SU-DHL-6 (cell line): Measurements from ENCODE around the gene NSDHL.

Experiments
- H2AFZ ChIP-seq: fragments of 200-600 bp; sonication (generic); 2 replicates; pipeline ENCODE4 v1.6.1; 2014; ENCODE audit warnings: low read depth, mild to moderate bottlenecking, moderate library complexity, mixed read lengths, antibody characterized with exemption, low read length; ENCODE audit not compliant: severe bottlenecking
- H3F3A ChIP-seq: fragments of 200-600 bp; shearing (Covaris generic); 2 replicates; pipeline ENCODE4 v1.6.0; 2016; ENCODE audit warnings: antibody characterized with exemption, mild to moderate bottlenecking; ENCODE audit not compliant: insufficient read depth
- H3K27ac ChIP-seq: fragments of 200-600 bp; sonication (generic); 2 replicates; pipeline ENCODE4 v1.5.1; 2016; ENCODE audit warnings: low read depth, mild to moderate bottlenecking, low read length, moderate library complexity, mixed read lengths
- H3K27me3 ChIP-seq: fragments of 200-600 bp; sonication (generic), shearing (Covaris generic); 2 replicates; pipeline ENCODE4 v1.6.0; 2014; ENCODE audit warnings: mild to moderate bottlenecking, low read length
- H3K36me3 ChIP-seq: fragments of 200-600 bp; sonication (generic); 2 replicates; pipeline ENCODE4 v1.6.1; 2014; ENCODE audit warnings: mild to moderate bottlenecking, low read length, mixed read lengths
- H3K4me2 ChIP-seq: fragments of 300-600, 200-600 bp; shearing (Covaris generic), sonication (generic); 2 replicates; pipeline ENCODE4 v1.6.0; 2014; ENCODE audit warnings: low read length, low read depth, mild to moderate bottlenecking; ENCODE audit not compliant: poor library complexity, severe bottlenecking
- H3K4me3 ChIP-seq: fragments of 200-600 bp; sonication (generic); 2 replicates; pipeline ENCODE4 v1.5.1; 2014; ENCODE audit warnings: antibody characterized with exemption, low read length, mild to moderate bottlenecking, mixed read lengths; ENCODE audit not compliant: insufficient read depth, poor library complexity, severe bottlenecking
- H3K79me2 ChIP-seq: fragments of 200-600 bp; sonication (generic); 2 replicates; pipeline ENCODE4 v1.6.1; 2014; ENCODE audit warnings: mild to moderate bottlenecking, low read length, moderate library complexity; ENCODE audit not compliant: insufficient read depth
- H3K9ac ChIP-seq: fragments of 200-600 bp; sonication (generic); 2 replicates; pipeline ENCODE4 v1.7.0; 2014; ENCODE audit warnings: mild to moderate bottlenecking, low read length
- H3K9me2 ChIP-seq: fragments of 200-600 bp; sonication (generic); replicated peaks from 2 replicates; pipeline ENCODE4 v1.6.1; 2014; ENCODE audit warnings: low read length; ENCODE audit not compliant: insufficient read depth
- H3K9me3 ChIP-seq: fragments of 200-600 bp; sonication (generic); 2 replicates; pipeline ENCODE4 v1.6.1; 2014; ENCODE audit warnings: low read length, mixed read lengths; ENCODE audit not compliant: insufficient read depth
- H4K20me1 ChIP-seq: fragments of 200-600 bp; sonication (generic); 2 replicates; pipeline ENCODE4 v1.6.1; 2014; ENCODE audit warnings: low read depth, mild to moderate bottlenecking, antibody characterized with exemption, low read length, moderate library complexity, mixed read lengths
- EZH2phosphoT487 ChIP-seq: fragments of 200-600 bp; sonication (generic), shearing (Covaris generic); conservative IDR thresholded peaks from 2 replicates; pipeline ENCODE4 v1.6.1; 2018; ENCODE audit warnings: mild to moderate bottlenecking, antibody characterized with exemption, low read length, moderate library complexity, mixed read lengths
- TF ChIP-seq, protein P1 (sequence below): fragments of 200-600 bp; sonication (generic); IDR thresholded peaks from one replicate; pipeline ENCODE4 v1.5.1; 2017; ENCODE audit warnings: antibody characterized with exemption, mild to moderate bottlenecking, low read length, moderate library complexity; ENCODE audit not compliant: insufficient read depth, poor library complexity, severe bottlenecking

The NSDHL gene

DNA sequence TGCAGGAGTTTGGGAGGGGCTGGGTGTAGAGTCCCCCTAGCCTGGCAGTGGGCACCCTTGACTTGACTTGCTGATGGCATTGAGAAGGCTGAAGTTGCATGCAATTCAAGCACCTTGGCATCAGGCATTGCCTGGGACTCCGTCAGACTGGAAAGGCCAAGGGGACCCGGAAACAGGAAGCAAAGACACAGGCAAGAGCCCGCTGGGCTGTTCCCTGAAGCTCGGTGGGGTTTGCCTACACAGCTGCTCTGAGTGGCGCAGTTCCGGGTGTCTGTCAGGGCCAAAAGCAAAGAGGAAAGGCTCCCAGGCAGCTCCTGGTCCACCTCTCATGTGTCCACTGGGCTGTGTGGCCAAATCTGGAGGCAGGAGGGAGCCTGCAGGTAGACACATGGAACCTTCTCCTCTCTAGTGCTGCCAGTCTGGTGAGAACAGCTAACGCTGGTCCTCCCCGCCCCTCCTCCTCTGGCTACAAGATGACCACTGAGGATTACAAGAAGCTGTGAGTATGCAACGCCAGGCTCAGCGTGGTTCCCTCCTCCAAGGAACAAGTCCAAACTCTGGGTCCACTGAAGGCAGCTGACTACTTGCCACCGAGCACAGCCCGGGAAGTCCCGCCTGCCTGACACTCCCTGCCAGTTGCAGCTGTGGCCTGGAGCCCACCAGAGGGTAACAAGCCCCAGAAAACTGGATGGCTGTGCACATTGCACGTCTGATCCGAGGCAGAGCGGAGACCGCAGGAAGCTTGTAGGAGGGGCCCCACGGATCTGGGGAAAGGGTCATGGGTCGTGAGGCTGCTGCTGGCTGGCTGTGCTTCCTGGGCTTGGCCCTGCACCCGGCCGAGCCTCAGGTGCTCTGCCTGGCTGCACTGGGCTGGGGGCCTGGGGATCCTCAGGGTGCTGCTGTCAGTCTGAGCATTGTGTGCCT, 87.1 kb downstream of the NSDHL start:
- no peak overlapping the region for H2AFZ ChIP-seq
- no peaks in the 10 kb centered on the region for H3K36me3 ChIP-seq
- H3K9me2 ChIP-seq, result no peaks in the 10 kb centered on the region

GRCh38 chrX:152918707-152919106, 87.8 kb downstream of the NSDHL start:
- no peak for TF ChIP-seq EZH2phosphoT487
- TF ChIP-seq, protein P1, sequence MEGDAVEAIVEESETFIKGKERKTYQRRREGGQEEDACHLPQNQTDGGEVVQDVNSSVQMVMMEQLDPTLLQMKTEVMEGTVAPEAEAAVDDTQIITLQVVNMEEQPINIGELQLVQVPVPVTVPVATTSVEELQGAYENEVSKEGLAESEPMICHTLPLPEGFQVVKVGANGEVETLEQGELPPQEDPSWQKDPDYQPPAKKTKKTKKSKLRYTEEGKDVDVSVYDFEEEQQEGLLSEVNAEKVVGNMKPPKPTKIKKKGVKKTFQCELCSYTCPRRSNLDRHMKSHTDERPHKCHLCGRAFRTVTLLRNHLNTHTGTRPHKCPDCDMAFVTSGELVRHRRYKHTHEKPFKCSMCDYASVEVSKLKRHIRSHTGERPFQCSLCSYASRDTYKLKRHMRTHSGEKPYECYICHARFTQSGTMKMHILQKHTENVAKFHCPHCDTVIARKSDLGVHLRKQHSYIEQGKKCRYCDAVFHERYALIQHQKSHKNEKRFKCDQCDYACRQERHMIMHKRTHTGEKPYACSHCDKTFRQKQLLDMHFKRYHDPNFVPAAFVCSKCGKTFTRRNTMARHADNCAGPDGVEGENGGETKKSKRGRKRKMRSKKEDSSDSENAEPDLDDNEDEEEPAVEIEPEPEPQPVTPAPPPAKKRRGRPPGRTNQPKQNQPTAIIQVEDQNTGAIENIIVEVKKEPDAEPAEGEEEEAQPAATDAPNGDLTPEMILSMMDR, result no peak
- Histone ChIP-seq H3K9me2 (no peaks in the 10 kb centered on the region), H3K9ac (no peak overlapping the region), H3K4me3 (no peak overlapping the region), H3K27me3 (no peaks in the 10 kb centered on the region), H3F3A (no peaks in the 10 kb centered on the region), H4K20me1 (no peaks in the 10 kb centered on the region), H3K79me2 (no peaks in the 10 kb centered on the region), H3K36me3 (no peaks in the 10 kb centered on the region), H3K4me2 (no peak overlapping the region), H2AFZ (no peak overlapping the region), H3K27ac (no peak overlapping the region), H3K9me3 (no peaks in the 10 kb centered on the region)

More for the DNA sequence above, 87.1 kb downstream of the NSDHL start:
- no peaks in the 10 kb centered on the region for H3K9me3 ChIP-seq
- no peak overlapping the region for H3K9ac ChIP-seq
- H3K4me2 ChIP-seq, result no peak overlapping the region
- no peaks in the 10 kb centered on the region for H3F3A ChIP-seq
- no peak overlapping the region for H3K4me3 ChIP-seq
- H3K27ac ChIP-seq, result no peak overlapping the region
- H3K27me3 ChIP-seq, result no peaks in the 10 kb centered on the region
- H4K20me1 ChIP-seq, result no peaks in the 10 kb centered on the region
- TF ChIP-seq, protein P1, result no peak
- TF ChIP-seq EZH2phosphoT487, result no peak
- H3K79me2 ChIP-seq, result no peaks in the 10 kb centered on the region
